Upper lobe of right lung (tissue), 1 donor: ENCODE data around the gene TESMIN. TPM values are rescaled to one million over a fixed set of nuclear protein-coding genes. Genes with fewer than 3 reads are reported as not detected.

Source experiments
- ATAC-seq: fragments of 200-7000 bp; cut with Tn5 transposase; one replicate; pipeline ENCODE4 v1.9.1; 2020; ENCODE audit warnings: mild to moderate bottlenecking, moderate library complexity
- DNase-seq: peaks from one replicate; pipeline ENCODE4 v3.0.0-alpha.2; 2020
- H3K27ac ChIP-seq: fragments of 200-600 bp; one replicate; pipeline ENCODE4 v1.8.0; 2022
- H3K27me3 ChIP-seq: fragments of 200-600 bp; one replicate; pipeline ENCODE4 v1.8.0; 2022; ENCODE audit warnings: mild to moderate bottlenecking
- H3K36me3 ChIP-seq: fragments of 200-600 bp; one replicate; pipeline ENCODE4 v1.8.0; 2022
- H3K4me1 ChIP-seq: fragments of 200-600 bp; one replicate; pipeline ENCODE4 v1.8.0; 2022
- H3K4me3 ChIP-seq: fragments of 200-600 bp; one replicate; pipeline ENCODE4 v1.8.0; 2022; ENCODE audit warnings: mild to moderate bottlenecking
- H3K9me3 ChIP-seq: fragments of 200-600 bp; one replicate; pipeline ENCODE4 v1.8.0; 2022
- CTCF ChIP-seq: fragments of 200-600 bp; IDR thresholded peaks from one replicate; pipeline ENCODE4 v1.8.0; 2022; ENCODE audit warnings: antibody characterized with exemption
- intact Hi-C: fragments of 100-400 bp; cut with DNase I; formaldehyde crosslinking; loops from one replicate; pipeline ENCODE4 v1.11.0; 2022
- total RNA-seq: library from RNA; stranded (reverse); fragmentation: NEBNext Ultra II Directional; extraction: Animal tissue kit (Norgen Biotek cat#: 25700); gene quantifications from one replicate; pipeline ENCODE4 v1.2.1, GENCODE V29; 2021
- donor health status: DM: no; HTN: yes; CAD: no; lungs with severe emphysema.

The TESMIN gene
- total RNA-seq, 1 donor from 2014 or later, result 0.81 TPM

- no peak for TF ChIP-seq CTCF
- intact Hi-C loops, result no loop called here
- Histone ChIP-seq H3K4me3 (no peak overlapping the region), H3K36me3 (no peaks in the 10 kb centered on the region), H3K27me3 (peaks cover 7% of the 10 kb centered on the region), H3K9me3 (no peaks in the 10 kb centered on the region), H3K27ac (no peak overlapping the region), H3K4me1 (no peaks in the 10 kb centered on the region)
- DNase-seq, result no peak
- ATAC-seq, result no peak
Observed at GRCh38 chr11:68690671-68691401, 60.5 kb downstream of the TESMIN start.

GRCh38 chr11:68689737-68690625 lies 61.3 kb downstream of the TESMIN start:
- TF ChIP-seq CTCF, result no peak
- H3K27ac ChIP-seq, result no peak overlapping the region
- DNase-seq (peak; percentile 32), ATAC-seq (no peak)
- no peaks in the 10 kb centered on the region for H3K36me3 ChIP-seq
- H3K4me1 ChIP-seq, result peaks cover 2% of the 10 kb centered on the region
- H3K27me3 ChIP-seq, result peaks cover 15% of the 10 kb centered on the region
- intact Hi-C loops, result no loop called here
- H3K4me3 ChIP-seq, result no peak overlapping the region
- no peaks in the 10 kb centered on the region for H3K9me3 ChIP-seq

GRCh38 chr11:68688881-68689280 lies 62.4 kb downstream of the TESMIN start:
- TF ChIP-seq CTCF, result no peak
- no peak overlapping the region for H3K4me3 ChIP-seq
- H3K4me1 ChIP-seq, result peaks cover 7% of the 10 kb centered on the region
- H3K27ac ChIP-seq, result no peak overlapping the region
- intact Hi-C loops, result no loop called here
- DNase-seq (peak; percentile 20), ATAC-seq (no peak)
- no peaks in the 10 kb centered on the region for H3K9me3 ChIP-seq
- H3K36me3 ChIP-seq, result no peaks in the 10 kb centered on the region
- H3K27me3 ChIP-seq, result peaks cover 26% of the 10 kb centered on the region

- no peak for ATAC-seq
- no peak overlapping the region for H3K27ac ChIP-seq
- H3K9me3 ChIP-seq, result no peaks in the 10 kb centered on the region
- H3K27me3 ChIP-seq, result peaks cover 33% of the 10 kb centered on the region
- H3K36me3 ChIP-seq, result no peaks in the 10 kb centered on the region
- DNase-seq, result peak; percentile 62
- no peak for TF ChIP-seq CTCF
- H3K4me3 ChIP-seq, result no peak overlapping the region
- H3K4me1 ChIP-seq, result peaks cover 7% of the 10 kb centered on the region
- intact Hi-C loops, result no loop called here
Observed at GRCh38 chr11:68687986-68688385, 63.3 kb downstream of the TESMIN start.

- Histone ChIP-seq H3K9me3 (no peaks in the 10 kb centered on the region), H3K4me3 (no peak overlapping the region), H3K4me1 (peaks cover 7% of the 10 kb centered on the region), H3K27me3 (peaks cover 33% of the 10 kb centered on the region), H3K27ac (no peak overlapping the region), H3K36me3 (no peaks in the 10 kb centered on the region)
- intact Hi-C loops, result no loop called here
- no peak for TF ChIP-seq CTCF
- DNase-seq (no peak), ATAC-seq (no peak)
Observed at GRCh38 chr11:68687311-68687710, 64.0 kb downstream of the TESMIN start.
